GM12878 (cell line): ENCODE data around the gene ZMYND12. TPM values are rescaled to one million over a fixed set of nuclear protein-coding genes. Genes with fewer than 3 reads are reported as not detected.

Source experiments
- ATAC-seq: fragments of 200-7000 bp; cut with Tn5 transposase; 3 replicates; pipeline ENCODE4 v1.9.1; 2020; ENCODE audit warnings: mild to moderate bottlenecking, moderate library complexity
- Bru-seq: library from RNA; stranded (reverse); fragments of 400-500 nt; gene quantifications from one replicate; lab custom pipeline; 2021; lab: Mats Ljungman, UMichigan
- BruChase-seq, 2 experiments: library from RNA; stranded (reverse); fragments of 400-500 nt; gene quantifications; one replicate each; lab custom pipeline; 2021; lab: Mats Ljungman, UMichigan
- BruUV-seq: library from RNA; stranded (reverse); fragments of 400-500 nt; replicated peaks from 2 replicates; lab custom pipeline; 2021; lab: Mats Ljungman, UMichigan
- CTCF ChIA-PET: fragments of 300-600 bp; sonication (Branson Sonifier 250); formaldehyde crosslinking; extraction: SDS; loops from one replicate; lab custom pipeline; 2021; ENCODE audit warnings: inconsistent platforms; lab: Yijun Ruan, JAX
- POLR2A ChIA-PET: fragments of 350-600 bp; formaldehyde crosslinking; extraction: SDS; loops from one replicate; lab custom pipeline; 2021; ENCODE audit warnings: inconsistent platforms; lab: Charles Lee
- RAD21 ChIA-PET: fragments of 300-600 bp; sonication (Branson Sonifier 250); formaldehyde crosslinking; loops from one replicate; lab custom pipeline; 2023; ENCODE audit warnings: antibody characterized with exemption; ENCODE audit not compliant: unreplicated experiment; lab: Charles Lee
- SMC1A ChIA-PET: fragments of 300-600 bp; sonication (Branson Sonifier 250); formaldehyde crosslinking; loops from one replicate; lab custom pipeline; 2023; ENCODE audit not compliant: unreplicated experiment, uncharacterized antibody; lab: Charles Lee
- DNase-seq: peaks from one replicate; pipeline ENCODE4 v3.0.0-alpha.2; 2011; ENCODE audit warnings: low read depth, low spot score
- FAIRE-seq: peaks from 3 replicates; lab custom pipeline; 2011; peaks lifted over from hg19 to GRCh38; lab: Jason Lieb, UNC
- H2AFZ ChIP-seq: 2 replicates; pipeline ENCODE4 v1.6.0; 2011; ENCODE audit warnings: low read depth, low read length, control low read depth; ENCODE audit not compliant: control insufficient read depth
- H3K27ac ChIP-seq: 2 replicates; pipeline ENCODE4 v1.5.1; 2011; ENCODE audit warnings: control low read depth; ENCODE audit not compliant: control insufficient read depth, insufficient read depth
- H3K27me3 ChIP-seq, 2 experiments: replicated peaks in 1 of 2; 2 replicates each; pipeline versions ENCODE4 v1.6.0 to v1.6.1; 2011; ENCODE audit warnings: low read length in 1 of 2; ENCODE audit not compliant: control insufficient read depth in 2 of 2, insufficient read depth in 2 of 2
- H3K36me3 ChIP-seq, 2 experiments: 2 replicates each; pipeline ENCODE4 v1.5.1; 2011; ENCODE audit warnings: low read length in 1 of 2; ENCODE audit not compliant: control insufficient read depth in 2 of 2, insufficient read depth in 2 of 2
- H3K4me1 ChIP-seq: 2 replicates; pipeline ENCODE4 v1.6.1; 2011; ENCODE audit warnings: mild to moderate bottlenecking, low read length, moderate library complexity, mixed read lengths; ENCODE audit not compliant: control insufficient read depth, insufficient read depth
- H3K4me2 ChIP-seq: 2 replicates; pipeline ENCODE4 v1.6.0; 2011; ENCODE audit warnings: control low read depth; ENCODE audit not compliant: control insufficient read depth, insufficient read depth
- H3K4me3 ChIP-seq: fragments of 200-600 bp; sonication (generic); 2 replicates; pipeline ENCODE4 v1.5.1; 2016
- H3K79me2 ChIP-seq: 2 replicates; pipeline ENCODE4 v1.6.0; 2011; ENCODE audit warnings: low read length; ENCODE audit not compliant: control insufficient read depth, insufficient read depth
- H3K9ac ChIP-seq: 2 replicates; pipeline ENCODE4 v1.8.0; 2011; ENCODE audit warnings: low read length, control low read depth, mixed read lengths; ENCODE audit not compliant: control insufficient read depth, insufficient read depth
- H3K9me3 ChIP-seq: replicated peaks from 3 replicates; pipeline ENCODE4 v1.5.1; 2011; ENCODE audit warnings: mild to moderate bottlenecking, low read length; ENCODE audit not compliant: control insufficient read depth, insufficient read depth
- H4K20me1 ChIP-seq: 2 replicates; pipeline ENCODE4 v1.6.0; 2011; ENCODE audit not compliant: control insufficient read depth, insufficient read depth
- ATF2 ChIP-seq: IDR thresholded peaks from 2 replicates; pipeline ENCODE4 v1.6.1; 2012; ENCODE audit warnings: low read length, inconsistent platforms
- CREB1 ChIP-seq: IDR thresholded peaks from 2 replicates; pipeline ENCODE4 v1.6.1; 2012; ENCODE audit warnings: low read depth, mild to moderate bottlenecking, inconsistent platforms
- FOXM1 ChIP-seq: IDR thresholded peaks from 2 replicates; pipeline ENCODE4 v1.6.1; 2012; ENCODE audit warnings: low read depth, mild to moderate bottlenecking, inconsistent platforms, low read length, moderate library complexity
- KAT2A ChIP-seq: conservative IDR thresholded peaks from 2 replicates; pipeline ENCODE4 v1.6.1; 2011; ENCODE audit warnings: low read depth, low read length; ENCODE audit not compliant: control insufficient read depth
- LARP7 ChIP-seq: fragments of 450-650 bp; IDR thresholded peaks from 2 replicates; pipeline ENCODE4 v1.6.1; 2017; ENCODE audit warnings: mild to moderate bottlenecking
- RB1 ChIP-seq: fragments of 450-650 bp; formaldehyde crosslinking; IDR thresholded peaks from 2 replicates; pipeline ENCODE4 v1.6.1; 2017; ENCODE audit warnings: mild to moderate bottlenecking, borderline replicate concordance
- RBBP5 ChIP-seq: fragments of 200-600 bp; sonication (generic); conservative IDR thresholded peaks from 2 replicates; pipeline ENCODE4 v1.6.1; 2016
- RELB ChIP-seq: fragments of 450-650 bp; IDR thresholded peaks from 2 replicates; pipeline ENCODE4 v1.6.1; 2017; ENCODE audit warnings: low read depth, mild to moderate bottlenecking, moderate library complexity
- RUNX3 ChIP-seq: IDR thresholded peaks from 2 replicates; pipeline ENCODE4 v1.6.1; 2012; ENCODE audit warnings: low read length, inconsistent platforms
- STAT1 ChIP-seq: fragments of 450-650 bp; conservative IDR thresholded peaks from 2 replicates; pipeline ENCODE4 v1.6.1; 2014; ENCODE audit warnings: antibody characterized with exemption, mild to moderate bottlenecking
- TCF3 ChIP-seq: IDR thresholded peaks from 2 replicates; pipeline ENCODE4 v1.6.1; 2012; ENCODE audit warnings: low read depth, mild to moderate bottlenecking, low read length, borderline replicate concordance; ENCODE audit not compliant: insufficient read depth
- ZNF622 ChIP-seq: fragments of 450-650 bp; IDR thresholded peaks from 2 replicates; pipeline ENCODE4 v1.6.1; 2017; ENCODE audit warnings: mild to moderate bottlenecking, inconsistent platforms
- WGBS: methylation state at CpG from one replicate; pipeline ENCODE4 v1.1.6; 2016; ENCODE audit warnings: low lambda C conversion rate; ENCODE audit not compliant: insufficient replicate concordance, insufficient coverage; ENCODE audit errors: missing lambda C conversion rate; 5-methylcytosine and 5-hydroxymethylcytosine counted together
- in situ Hi-C: fragments of 300-500 bp; cut with MboI; formaldehyde crosslinking; loops from 9 replicates; pipeline ENCODE4 v1.14.3; 2018; ENCODE audit warnings: mixed read lengths
- intact Hi-C: fragments of 100-400 bp; cut with micrococcal nuclease; formaldehyde crosslinking; loops from one replicate; pipeline ENCODE4 v1.14.2; 2022; ENCODE audit not compliant: unreplicated experiment
- long read RNA-seq, 2 experiments: library from polyadenylated mRNA; unstranded; transcript quantifications; one replicate each; pipeline ENCODE4 v2.0.0, GENCODE V29; 2019 to 2020
- polyA minus RNA-seq, 3 experiments: library from RNA; depleted of rRNA, polyadenylated mRNA; stranded (reverse); fragments of >200 nt; gene quantifications; 2 replicates each; pipeline ENCODE4 v1.2.3, GENCODE V29; 2011
- polyA plus RNA-seq, 11 experiments: library from polyadenylated mRNA; depleted of rRNA in 4 of 11; unstranded in 6 of 11; stranded (reverse) in 5 of 11; fragments of >200 nt; fragmentation: Nextera tagmentation in 4 of 11; fragmentation: Illumina TruSeq in 1 of 11; extraction: Ambion mirVana in 4 of 11; extraction: Trizol in 1 of 11; gene quantifications; 1 replicate in 1 of 11; 2 replicates in 10 of 11; pipeline versions ENCODE4 v1.2.1 to v1.2.3, GENCODE V29; 2011 to 2016; ENCODE audit warnings: inconsistent platforms in 2 of 11, missing spikeins in 2 of 11, low read depth in 1 of 11
- total RNA-seq, 4 experiments: library from RNA; depleted of rRNA in 3 of 4; stranded (reverse); fragments of >200 nt in 3 of 4; fragmentation: Illumina TruSeq in 1 of 4; extraction: Trizol in 1 of 4; gene quantifications; 2 replicates each; pipeline versions ENCODE4 v1.2.1 to v1.2.3, GENCODE V29; 2013 to 2021
- TF ChIP-seq, protein P1 (sequence below): fragments of 450-650 bp; IDR thresholded peaks from 2 replicates; pipeline ENCODE4 v1.6.1; 2018; ENCODE audit warnings: borderline replicate concordance, mild to moderate bottlenecking; ENCODE audit not compliant: partially characterized antibody

The ZMYND12 gene
- 1.4 and 3.6 TPM in 2 replicates for total RNA-seq (2013; cell fraction: nucleolus; rRNA removed)
- total RNA-seq (2014; rRNA removed), result 0.34 and 1.1 TPM in 2 replicates
- total RNA-seq (2014; rRNA removed; fragmentation: Illumina TruSeq; extraction: Trizol), result 0.55 and 1.4 TPM in 2 replicates
- 0.24 and 0.36 TPM in 2 replicates for total RNA-seq (2021)
- 4.1 TPM for polyA plus RNA-seq (2011; ENCODE audit: low read depth)
- 0.62 and 0.79 TPM in 2 replicates for polyA plus RNA-seq (2011; rRNA removed)
- 0.58 and 0.59 TPM in 2 replicates for polyA plus RNA-seq (2011; cell fraction: cytosol; rRNA removed)
- 0.60 and 0.66 TPM in 2 replicates for polyA plus RNA-seq (2011; cell fraction: nucleus; rRNA removed)
- 1.3 and 1.9 TPM in 2 replicates for polyA plus RNA-seq (2012)
- polyA plus RNA-seq (2014; fragmentation: Illumina TruSeq; extraction: Trizol), result 0.86 and 0.87 TPM in 2 replicates
- under 1 TPM; 0.68 to 0.69 TPM for polyA plus RNA-seq (2014; fragmentation: Nextera tagmentation; extraction: Ambion mirVana)
- polyA plus RNA-seq (2014; rRNA removed), result 0.47 and 0.83 TPM in 2 replicates
- under 1 TPM; 0.26 to 0.67 TPM for polyA plus RNA-seq (2016; fragmentation: Nextera tagmentation; extraction: Ambion mirVana)
- polyA minus RNA-seq (2011; rRNA and poly(A)+ RNA removed), result 1.0 and 2.4 TPM in 2 replicates
- not detected in 2 replicates for polyA minus RNA-seq (2011; cell fraction: cytosol; rRNA and poly(A)+ RNA removed)
- 1.6 and 2.2 TPM in 2 replicates for polyA minus RNA-seq (2011; cell fraction: nucleus; rRNA and poly(A)+ RNA removed)
- Bru-seq, nascent RNA, result percentile 37 among the genes with signal in this experiment
- percentile 23 among the genes with signal in this experiment for BruChase-seq, experiment 1, labeled RNA remaining after a 6-hour chase
- BruChase-seq, experiment 2, labeled RNA remaining after a 2-hour chase, result percentile 21 among the genes with signal in this experiment
- long read RNA-seq, experiment 1, result 0 reads
- long read RNA-seq, experiment 2, result 0 reads

DNA sequence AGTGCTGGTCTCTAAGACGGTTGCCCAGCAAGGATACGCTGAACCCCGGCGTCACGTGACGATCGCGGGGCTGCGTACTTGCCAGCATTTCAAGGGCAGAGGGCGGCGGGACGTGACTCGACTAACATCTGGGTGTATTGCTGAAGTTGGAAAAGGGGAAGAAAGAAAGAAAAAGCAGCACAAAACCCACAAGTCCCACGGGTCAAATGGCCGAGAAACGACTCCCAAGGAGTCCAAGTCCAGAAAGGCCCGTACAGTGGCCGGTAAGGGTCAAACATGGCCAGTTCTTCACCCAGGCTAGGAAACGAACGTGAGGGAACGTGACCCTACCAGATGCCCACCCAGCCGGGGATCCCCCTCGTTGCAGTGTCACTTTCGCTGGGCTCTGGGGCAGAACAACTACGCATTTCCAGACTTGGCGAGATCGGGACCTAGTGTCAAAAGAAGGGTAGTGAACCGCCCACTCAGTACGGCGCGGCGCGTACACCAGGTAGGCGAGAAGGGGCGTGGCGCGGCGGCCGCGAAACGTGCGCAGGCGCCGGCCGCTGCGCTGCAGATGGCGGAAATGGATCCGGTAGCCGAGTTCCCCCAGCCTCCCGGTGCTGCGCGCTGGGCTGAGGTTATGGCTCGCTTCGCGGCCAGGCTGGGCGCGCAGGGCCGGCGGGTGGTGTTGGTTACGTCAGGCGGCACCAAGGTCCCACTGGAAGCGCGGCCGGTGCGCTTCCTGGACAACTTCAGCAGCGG, at the start of gene ZMYND12, which contains the start of gene PPCS:
ZMYND12 (minus strand) TSS at position 13 of the 744 bp plus-strand sequence. CDS start 25 bp downstream, outside the sequence.
PPCS (plus strand) TSS at position 534 of the 744 bp plus-strand sequence; CDS start at position 557, 23 bp downstream.
- ATAC-seq (peak; percentile 95), FAIRE-seq (peak; percentile 93), DNase-seq (peak; percentile 83)
- peak within 1 kb of the TSS; percentile 99 for H2AFZ ChIP-seq
- H3K36me3 ChIP-seq, result peaks cover 0 to 8% of the 10 kb centered on the region in 2 experiments; a peak in 1 of 4 replicates
- H3K9ac ChIP-seq, result peak within 1 kb of the TSS; percentile 86
- peak within 1 kb of the TSS; percentile 92 for H3K4me3 ChIP-seq
- ChIA-PET RAD21 (interaction anchor here (1.2 kb wide), 1 partner anchor 13 kb away, joined by 4 read pairs; no protein-coding TSS in a partner anchor), CTCF (no interaction called here), SMC1A (interaction anchor here (1.1 kb wide), 1 partner anchor 10 kb away, joined by 4 read pairs; no protein-coding TSS in a partner anchor), POLR2A (interaction anchor here (1.0 kb wide), 2 partner anchors 311 to 316 kb away, joined by 3 to 4 read pairs; partner anchors contain the start of genes C1orf50 and P3H1)
- in situ Hi-C loops, result no loop called here
- under 1% methylated on average over 58 of the region's 66 CpGs for WGBS
- peak within 1 kb of the TSS; percentile 93 for H3K4me2 ChIP-seq
- peaks cover 5% of the 10 kb centered on the region for H3K4me1 ChIP-seq
- H4K20me1 ChIP-seq, result no peaks in the 10 kb centered on the region
- intact Hi-C loops, result loop anchor here (5.0 kb wide), 1 partner anchor 114 kb away; no protein-coding TSS in a partner anchor
- H3K9me3 ChIP-seq, result no peaks in the 10 kb centered on the region
- BruUV-seq, result TSS peak; percentile 92
- peak within 1 kb of the TSS; percentile 82 for H3K27ac ChIP-seq
- no peaks in the 10 kb centered on the region for H3K27me3 ChIP-seq
- H3K79me2 ChIP-seq, result peaks cover 22% of the 10 kb centered on the region
- TF ChIP-seq ATF2, result no peak
- peak; percentile 60 for TF ChIP-seq CREB1
- peak; percentile 40; the same call in 1 of the 2 replicates for TF ChIP-seq RB1
- TF ChIP-seq RELB, result peak; percentile 73
- no peak for TF ChIP-seq KAT2A
- no peak for TF ChIP-seq ZNF622
- peak; percentile 95 for TF ChIP-seq LARP7
- TF ChIP-seq RUNX3, result peak; percentile 6; the same call in 1 of the 2 replicates
- TF ChIP-seq STAT1, result 0 out of 2 replicates have a peak, but pooled peaks have one; percentile 32
- no peak for TF ChIP-seq FOXM1
- TF ChIP-seq RBBP5, result no peak
- TF ChIP-seq, protein P1, sequence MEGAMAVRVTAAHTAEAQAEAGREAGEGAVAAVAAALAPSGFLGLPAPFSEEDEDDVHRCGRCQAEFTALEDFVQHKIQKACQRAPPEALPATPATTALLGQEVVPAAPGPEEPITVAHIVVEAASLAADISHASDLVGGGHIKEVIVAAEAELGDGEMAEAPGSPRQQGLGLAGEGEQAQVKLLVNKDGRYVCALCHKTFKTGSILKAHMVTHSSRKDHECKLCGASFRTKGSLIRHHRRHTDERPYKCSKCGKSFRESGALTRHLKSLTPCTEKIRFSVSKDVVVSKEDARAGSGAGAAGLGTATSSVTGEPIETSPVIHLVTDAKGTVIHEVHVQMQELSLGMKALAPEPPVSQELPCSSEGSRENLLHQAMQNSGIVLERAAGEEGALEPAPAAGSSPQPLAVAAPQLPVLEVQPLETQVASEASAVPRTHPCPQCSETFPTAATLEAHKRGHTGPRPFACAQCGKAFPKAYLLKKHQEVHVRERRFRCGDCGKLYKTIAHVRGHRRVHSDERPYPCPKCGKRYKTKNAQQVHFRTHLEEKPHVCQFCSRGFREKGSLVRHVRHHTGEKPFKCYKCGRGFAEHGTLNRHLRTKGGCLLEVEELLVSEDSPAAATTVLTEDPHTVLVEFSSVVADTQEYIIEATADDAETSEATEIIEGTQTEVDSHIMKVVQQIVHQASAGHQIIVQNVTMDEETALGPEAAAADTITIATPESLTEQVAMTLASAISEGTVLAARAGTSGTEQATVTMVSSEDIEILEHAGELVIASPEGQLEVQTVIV, result no peak
- TF ChIP-seq TCF3, result 0 out of 2 replicates have a peak, but pooled peaks have one; percentile 46
